GM19467 (cell line): ENCODE results near the gene UNC5C.

ENCODE experiments used
- ATAC-seq: cut with Tn5 transposase; IDR thresholded peaks from one replicate; pipeline ENCODE4 v1.9.1; 2021; ENCODE audit warnings: mild to moderate bottlenecking, moderate library complexity; ENCODE audit not compliant: unreplicated experiment

Gene UNC5C

GRCh38 chr4:95546866-95547714 is 1.7 kb downstream of the UNC5C start:
- no peak for ATAC-seq

GRCh38 chr4:95546221-95546620 is 2.6 kb downstream of the UNC5C start:
- ATAC-seq = no peak

- ATAC-seq = no peak
Measured at GRCh38 chr4:95545546-95545945, 3.2 kb downstream of the UNC5C start.

GRCh38 chr4:95544113-95545103 is 4.4 kb downstream of the UNC5C start:
- ATAC-seq = no peak

GRCh38 chr4:95541889-95542607 is 6.7 kb downstream of the UNC5C start:
- peak; percentile 63 for ATAC-seq

GRCh38 chr4:95541094-95541493 is 7.7 kb downstream of the UNC5C start:
- ATAC-seq = no peak

GRCh38 chr4:95540227-95540626 is 8.5 kb downstream of the UNC5C start:
- ATAC-seq = no peak

- no peak for ATAC-seq
Measured at GRCh38 chr4:95539106-95539505, 9.7 kb downstream of the UNC5C start.

- no peak for ATAC-seq
Measured at GRCh38 chr4:95537863-95538488, 10.8 kb downstream of the UNC5C start.

- no peak for ATAC-seq
Measured at GRCh38 chr4:95537191-95537590, 11.6 kb downstream of the UNC5C start.

GRCh38 chr4:95536650-95537049 is 12.1 kb downstream of the UNC5C start:
- ATAC-seq = no peak

GRCh38 chr4:95535180-95535579 is 13.6 kb downstream of the UNC5C start:
- no peak for ATAC-seq

GRCh38 chr4:95534032-95534431 is 14.7 kb downstream of the UNC5C start:
- no peak for ATAC-seq

GRCh38 chr4:95533254-95533653 is 15.5 kb downstream of the UNC5C start:
- no peak for ATAC-seq

- no peak for ATAC-seq
Measured at GRCh38 chr4:95532305-95532704, 16.5 kb downstream of the UNC5C start.

GRCh38 chr4:95531141-95531540 is 17.6 kb downstream of the UNC5C start:
- ATAC-seq = no peak

GRCh38 chr4:95529946-95530345 is 18.8 kb downstream of the UNC5C start:
- ATAC-seq = no peak

GRCh38 chr4:95528388-95528948 is 20.3 kb downstream of the UNC5C start:
- no peak for ATAC-seq

- no peak for ATAC-seq
Measured at GRCh38 chr4:95526075-95526474, 22.7 kb downstream of the UNC5C start.

GRCh38 chr4:95524729-95525128 is 24.0 kb downstream of the UNC5C start:
- ATAC-seq = no peak
